HFF-Myc (cell line): ENCODE results near the gene ACTL6B.

Experiments used
- DNase-seq: peaks from one replicate; pipeline ENCODE4 v3.0.0-alpha.2; 2011; ENCODE audit warnings: low read depth; ENCODE audit errors: extremely low read depth
- H3K4me3 ChIP-seq: replicated peaks from 2 replicates; pipeline ENCODE4 v1.5.1; 2011; ENCODE audit warnings: low read depth, mild to moderate bottlenecking, control low read depth, low read length
- TF ChIP-seq, protein P1 (sequence below): IDR thresholded peaks from 2 replicates; pipeline ENCODE4 v1.5.1; 2012; ENCODE audit warnings: mild to moderate bottlenecking, low read depth, low read length, control low read depth; ENCODE audit errors: missing control alignments

The ACTL6B gene

DNA sequence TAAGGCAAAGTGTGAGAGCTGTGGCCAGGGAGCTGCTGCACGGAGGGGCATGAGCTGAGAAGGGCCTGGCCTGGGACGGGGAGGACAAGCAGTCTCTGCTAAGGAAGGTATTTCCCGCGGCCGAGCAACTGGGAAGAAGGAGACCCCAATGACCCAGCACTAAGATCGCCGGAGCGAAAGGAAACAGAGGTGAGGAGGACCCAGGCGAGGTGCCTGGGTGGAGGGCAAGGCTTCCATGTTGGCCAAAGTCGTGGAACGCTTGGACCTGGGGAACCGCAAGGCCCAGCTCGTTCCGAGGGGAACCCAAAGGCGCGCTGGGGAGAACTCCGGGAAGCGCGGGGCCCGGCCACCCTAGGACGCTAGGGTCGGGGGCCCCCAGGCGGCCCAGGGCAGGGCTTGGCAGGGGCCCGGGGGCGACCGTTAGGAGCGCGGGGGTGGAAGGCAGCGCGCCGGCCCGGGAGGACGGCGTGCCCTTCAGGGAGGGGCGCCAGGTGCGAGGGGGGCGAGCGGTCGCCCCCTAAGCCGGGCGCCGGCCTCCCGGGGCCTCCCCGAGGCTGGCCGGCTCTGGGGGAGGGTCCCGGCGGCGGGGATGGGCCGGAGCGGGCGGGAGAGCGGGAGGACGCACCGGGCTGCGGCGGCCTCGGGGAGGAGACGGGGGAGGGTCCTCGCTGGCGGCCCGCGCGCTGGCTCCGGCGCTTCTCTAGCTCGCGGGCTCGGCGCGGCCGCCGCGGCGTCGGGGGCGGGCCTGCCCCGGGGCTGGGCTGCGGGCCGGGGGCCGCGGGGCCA lies 37.3 kb upstream of the ACTL6B start:
- no peak for DNase-seq
- TF ChIP-seq, protein P1, sequence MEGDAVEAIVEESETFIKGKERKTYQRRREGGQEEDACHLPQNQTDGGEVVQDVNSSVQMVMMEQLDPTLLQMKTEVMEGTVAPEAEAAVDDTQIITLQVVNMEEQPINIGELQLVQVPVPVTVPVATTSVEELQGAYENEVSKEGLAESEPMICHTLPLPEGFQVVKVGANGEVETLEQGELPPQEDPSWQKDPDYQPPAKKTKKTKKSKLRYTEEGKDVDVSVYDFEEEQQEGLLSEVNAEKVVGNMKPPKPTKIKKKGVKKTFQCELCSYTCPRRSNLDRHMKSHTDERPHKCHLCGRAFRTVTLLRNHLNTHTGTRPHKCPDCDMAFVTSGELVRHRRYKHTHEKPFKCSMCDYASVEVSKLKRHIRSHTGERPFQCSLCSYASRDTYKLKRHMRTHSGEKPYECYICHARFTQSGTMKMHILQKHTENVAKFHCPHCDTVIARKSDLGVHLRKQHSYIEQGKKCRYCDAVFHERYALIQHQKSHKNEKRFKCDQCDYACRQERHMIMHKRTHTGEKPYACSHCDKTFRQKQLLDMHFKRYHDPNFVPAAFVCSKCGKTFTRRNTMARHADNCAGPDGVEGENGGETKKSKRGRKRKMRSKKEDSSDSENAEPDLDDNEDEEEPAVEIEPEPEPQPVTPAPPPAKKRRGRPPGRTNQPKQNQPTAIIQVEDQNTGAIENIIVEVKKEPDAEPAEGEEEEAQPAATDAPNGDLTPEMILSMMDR, result no peak
- H3K4me3 ChIP-seq, result peak overlapping the region; percentile 91

DNA sequence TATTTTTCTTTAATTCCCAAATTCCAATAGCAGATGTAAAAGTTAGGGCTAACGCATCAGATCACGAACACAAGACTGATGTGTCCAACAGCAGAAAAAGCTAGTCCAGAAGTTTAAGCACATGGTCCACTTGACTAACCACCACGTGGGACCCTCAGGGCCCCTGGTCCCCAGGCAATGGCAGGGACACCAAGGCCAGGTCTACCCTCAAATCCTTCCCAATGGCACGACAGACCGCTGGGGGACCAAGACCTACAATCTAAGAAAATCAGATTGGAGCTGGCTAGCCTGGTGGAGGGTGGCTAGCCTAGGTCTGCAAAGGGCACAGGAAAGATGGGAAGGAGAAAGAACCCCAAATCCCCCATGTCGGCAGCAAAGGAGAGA lies 36.3 kb upstream of the ACTL6B start:
- TF ChIP-seq, protein P1, result no peak
- DNase-seq, result no peak
- peak overlapping the region; percentile 91 for H3K4me3 ChIP-seq

DNA sequence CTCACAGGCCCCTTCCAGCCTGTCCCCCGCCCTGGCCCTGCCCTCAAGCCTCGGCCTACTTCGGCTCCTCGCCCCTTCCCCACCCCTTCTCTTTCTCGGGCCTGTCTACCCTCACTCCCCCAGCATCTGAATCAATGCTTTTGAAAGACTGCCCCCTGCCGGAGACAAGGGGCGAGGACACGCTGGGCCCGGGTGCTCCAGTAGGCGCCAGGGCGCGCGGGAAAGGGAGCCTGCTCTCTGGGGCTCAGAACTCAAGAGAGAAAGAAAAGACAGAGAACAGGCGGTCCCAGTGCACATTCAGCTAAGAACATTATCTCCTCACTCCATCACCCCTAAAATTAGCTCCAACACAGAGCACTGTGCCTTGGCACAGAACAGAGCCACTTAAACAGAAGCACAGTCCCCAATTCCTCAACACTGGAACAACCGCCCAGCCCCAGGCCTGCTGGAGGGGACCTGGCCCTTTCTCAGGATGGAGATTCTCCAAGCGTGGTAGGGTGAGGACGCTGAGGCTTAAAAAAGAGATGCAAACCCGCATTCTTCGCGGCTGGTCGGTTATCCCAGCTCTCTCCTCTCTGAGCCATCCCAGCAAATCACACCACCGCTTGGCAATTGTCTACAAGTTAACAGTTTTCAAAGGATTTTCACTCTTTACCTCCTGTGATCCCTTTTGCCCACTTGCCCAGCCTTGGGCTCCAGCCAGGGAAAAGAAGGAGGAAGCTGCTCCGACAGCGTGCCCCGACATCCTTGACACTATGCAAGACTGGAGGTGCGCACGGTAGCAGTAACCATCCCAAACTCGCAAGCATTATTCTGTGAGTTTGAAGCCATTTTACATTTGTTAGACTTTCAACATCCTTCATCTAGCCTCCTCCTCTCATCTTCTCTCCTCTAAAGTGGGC lies 35.7 kb upstream of the ACTL6B start:
- TF ChIP-seq, protein P1, result peak; percentile 92
- H3K4me3 ChIP-seq, result peak overlapping the region; percentile 91

DNA sequence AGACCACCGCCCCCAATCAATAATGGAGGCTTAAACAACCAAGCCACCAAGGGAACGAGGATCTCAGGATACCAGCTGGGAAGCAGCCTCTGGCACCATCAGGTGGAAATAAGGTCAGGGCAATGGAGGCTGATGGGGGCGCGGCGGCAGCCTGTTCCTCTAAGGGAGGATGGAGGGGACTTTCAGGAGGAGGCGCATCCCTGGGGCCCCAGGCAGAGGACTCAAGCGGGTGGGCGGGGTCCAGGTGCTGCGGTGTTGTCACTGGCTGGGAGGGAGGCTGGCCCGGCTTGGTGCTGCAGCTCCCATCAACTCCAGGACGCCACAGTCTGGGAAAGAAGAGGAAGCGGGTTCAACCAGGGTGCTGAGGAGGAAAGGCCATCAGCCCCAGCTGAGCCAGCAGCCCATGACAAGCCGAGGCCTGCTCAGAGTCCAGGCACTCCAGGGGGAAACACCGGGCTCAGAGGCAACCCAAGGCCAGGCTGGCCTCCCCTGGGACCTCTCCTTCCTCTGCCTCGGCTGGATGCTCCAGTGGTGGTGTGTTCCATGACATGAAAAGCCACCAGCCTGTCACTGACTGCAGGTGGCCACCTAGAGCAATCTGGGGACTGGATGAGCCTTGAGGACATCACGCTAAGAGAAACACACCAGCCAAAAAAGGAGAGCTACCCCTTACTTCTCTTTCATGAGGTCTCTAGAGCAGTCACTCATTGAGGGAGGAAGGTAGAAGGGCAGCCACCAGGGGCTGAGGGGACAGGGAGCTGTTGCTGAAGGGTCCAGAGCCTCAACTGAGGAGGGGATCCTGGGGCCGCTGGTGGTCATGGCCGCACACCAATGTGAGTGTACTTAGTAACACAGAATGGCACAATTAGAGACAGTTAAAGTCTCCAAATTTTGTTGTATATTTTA lies 33.2 kb upstream of the ACTL6B start:
- no peak overlapping the region for H3K4me3 ChIP-seq
- TF ChIP-seq, protein P1, result no peak
- no peak for DNase-seq

More for the DNA sequence above, 35.7 kb upstream of the ACTL6B start:
- no peak for DNase-seq

DNA sequence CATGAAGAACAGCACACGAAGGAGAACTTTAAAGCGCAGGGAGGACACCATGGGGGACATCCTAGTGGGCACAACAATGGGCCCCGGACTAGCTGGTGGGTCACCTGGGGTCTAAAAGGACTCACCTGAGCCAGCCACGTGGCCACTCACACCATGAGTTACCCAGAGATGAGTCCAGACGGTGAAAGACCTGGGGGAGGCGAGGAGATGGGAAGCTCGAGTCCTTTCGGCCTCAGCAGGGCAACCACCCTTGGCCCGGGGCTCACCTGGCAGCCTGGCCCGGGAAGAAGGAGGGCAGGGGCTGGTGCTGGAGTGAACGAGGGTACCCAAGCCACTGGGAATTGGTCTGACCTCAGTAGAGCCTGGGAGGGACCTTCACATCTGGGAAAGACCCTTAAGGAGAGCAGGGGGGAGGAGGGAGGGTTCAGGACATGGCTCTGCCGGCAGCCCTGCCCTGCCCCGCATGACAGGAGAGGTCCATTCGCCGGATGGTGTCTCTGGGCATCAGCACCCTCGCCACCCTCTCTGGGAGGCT lies 32.1 kb upstream of the ACTL6B start:
- TF ChIP-seq, protein P1, result no peak
- no peak for DNase-seq

DNA sequence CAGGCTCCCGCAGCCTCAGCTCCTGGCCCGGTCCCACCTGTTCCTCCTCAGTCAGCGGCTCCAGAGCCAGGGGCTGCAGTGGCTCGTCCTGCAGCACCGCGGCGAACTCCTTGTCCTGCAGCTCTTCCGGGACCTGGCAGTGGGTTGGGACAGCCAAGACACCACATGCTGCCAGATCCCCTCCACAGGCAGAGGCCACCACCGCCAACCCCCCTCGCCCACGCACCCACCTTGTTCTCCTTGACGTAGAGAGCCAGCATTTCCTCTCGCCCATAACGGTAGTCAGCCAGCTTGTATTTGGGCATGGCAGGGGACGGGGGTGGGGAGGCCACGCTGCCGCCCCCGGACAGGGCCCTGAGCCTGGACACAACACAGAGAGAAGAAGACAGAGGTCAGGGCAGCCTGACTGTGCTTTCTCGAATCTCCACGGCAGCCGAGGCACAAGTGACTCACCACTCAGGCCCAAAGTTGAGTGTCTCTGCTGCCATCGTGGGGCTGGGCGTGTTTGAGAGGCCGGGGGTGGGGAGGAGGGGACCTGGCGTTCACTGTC lies 31.6 kb upstream of the ACTL6B start:
- no peak overlapping the region for H3K4me3 ChIP-seq
- TF ChIP-seq, protein P1, result no peak
- no peak for DNase-seq

More for the DNA sequence above, 32.1 kb upstream of the ACTL6B start:
- H3K4me3 ChIP-seq, result no peak overlapping the region
